HepG2 (cell line): ENCODE results near the gene CCDC178. TPM values are rescaled to one million over a fixed set of nuclear protein-coding genes. Genes with fewer than 3 reads are reported as not detected.

ENCODE experiments used
- ATAC-seq: fragments of 200-7000 bp; cut with Tn5 transposase; 3 replicates; pipeline ENCODE4 v1.9.1; 2020; ENCODE audit warnings: mild to moderate bottlenecking, moderate library complexity
- BruUV-seq: library from RNA; stranded (reverse); fragments of 400-500 nt; replicated peaks from 2 replicates; lab custom pipeline; 2021; lab: Mats Ljungman, UMichigan
- CTCF ChIA-PET: fragments of 300-600 bp; formaldehyde crosslinking; extraction: SDS; loops from one replicate; lab custom pipeline; 2021; ENCODE audit warnings: low total read pairs, inconsistent platforms, low intra/inter-chr PET ratio; lab: Yijun Ruan, JAX
- POLR2A ChIA-PET: fragments of 350-600 bp; sonication (Branson Sonifier 250); formaldehyde crosslinking; loops from one replicate; lab custom pipeline; 2020; ENCODE audit warnings: antibody characterized with exemption, inconsistent platforms; lab: Yijun Ruan, JAX
- DNase-seq: peaks from one replicate; pipeline ENCODE4 v3.0.0-alpha.2; 2015; ENCODE audit warnings: low spot score
- FAIRE-seq: peaks from 3 replicates; lab custom pipeline; 2011; peaks lifted over from hg19 to GRCh38; lab: Jason Lieb, UNC
- H2AFZ ChIP-seq: one replicate; pipeline ENCODE4 v1.6.1; 2011; ENCODE audit warnings: low read length, inconsistent platforms
- H3K27ac ChIP-seq: fragments of 300-600 bp; 3 replicates; pipeline ENCODE4 v1.8.0; 2011; ENCODE audit warnings: mixed run types, mild to moderate bottlenecking, mixed read lengths, low read length, inconsistent platforms; ENCODE audit not compliant: insufficient read depth; ENCODE audit errors: extremely low read length
- H3K27me3 ChIP-seq, 2 experiments: fragments of 200-600 bp in 1 of 2; 2 replicates in 1 of 2; 3 replicates in 1 of 2; pipeline versions ENCODE4 v1.6.0 to v1.8.0; 2011; ENCODE audit warnings: low read length in 2 of 2, mild to moderate bottlenecking in 2 of 2, moderate library complexity in 2 of 2, inconsistent platforms in 1 of 2; ENCODE audit not compliant: insufficient read depth in 2 of 2, control insufficient read depth in 1 of 2
- H3K36me3 ChIP-seq, 2 experiments: fragments of 200-600 bp in 1 of 2; replicated peaks in 1 of 2; 2 replicates in 1 of 2; 3 replicates in 1 of 2; pipeline versions ENCODE4 v1.5.1 to v1.8.0; 2011; ENCODE audit warnings: low read length in 2 of 2, inconsistent platforms in 1 of 2; ENCODE audit not compliant: insufficient read depth in 2 of 2, control insufficient read depth in 1 of 2
- H3K4me1 ChIP-seq: 2 replicates; pipeline ENCODE4 v1.5.1; 2012; ENCODE audit warnings: low read length, inconsistent platforms; ENCODE audit not compliant: insufficient read depth
- H3K4me2 ChIP-seq: 2 replicates; pipeline ENCODE4 v1.6.0; 2011; ENCODE audit warnings: low read depth, low read length, inconsistent platforms
- H3K4me3 ChIP-seq, 3 experiments: fragments of 200-600 bp in 1 of 3; sonication (generic), shearing (Covaris generic) in 1 of 3; replicated peaks in 1 of 3; 2 replicates each; pipeline ENCODE4 v1.5.1; 2011 to 2016; ENCODE audit warnings: low read length in 3 of 3, inconsistent platforms in 2 of 3, low read depth in 2 of 3, mild to moderate bottlenecking in 2 of 3, control low read depth in 1 of 3, mixed read lengths in 1 of 3; ENCODE audit not compliant: insufficient read depth in 1 of 3
- H3K79me2 ChIP-seq: one replicate; pipeline ENCODE4 v1.6.1; 2011; ENCODE audit warnings: low read length, inconsistent platforms; ENCODE audit not compliant: insufficient read depth
- H3K9ac ChIP-seq: 2 replicates; pipeline ENCODE4 v1.6.0; 2011; ENCODE audit warnings: mild to moderate bottlenecking, low read depth, low read length, inconsistent platforms; ENCODE audit not compliant: insufficient read depth
- H3K9me3 ChIP-seq: 2 replicates; pipeline ENCODE4 v1.5.1; 2012; ENCODE audit warnings: mild to moderate bottlenecking, low read length
- H4K20me1 ChIP-seq: 2 replicates; pipeline ENCODE4 v1.6.0; 2011; ENCODE audit warnings: inconsistent platforms, mild to moderate bottlenecking, low read length, moderate library complexity; ENCODE audit not compliant: insufficient read depth
- ESRRA ChIP-seq: sonication (generic); formaldehyde crosslinking; IDR thresholded peaks from 2 replicates; pipeline ENCODE4 v1.5.1; 2020; ENCODE audit warnings: mild to moderate bottlenecking, low read depth, missing genetic modification reagents
- MAFF ChIP-seq: IDR thresholded peaks from 2 replicates; pipeline ENCODE4 v1.6.1; 2011; ENCODE audit warnings: low read depth, low read length, improper control_type of control experiment
- MAFK ChIP-seq, 2 experiments: IDR thresholded peaks in 1 of 2; conservative IDR thresholded peaks in 1 of 2; 2 replicates each; pipeline ENCODE4 v1.6.1; 2011; ENCODE audit warnings: improper control_type of control experiment in 2 of 2, low read length in 2 of 2
- SAP130 ChIP-seq: IDR thresholded peaks from 2 replicates; pipeline ENCODE4 v1.6.1; 2016; ENCODE audit warnings: low read depth
- ZBTB10 ChIP-seq: sonication (generic); formaldehyde crosslinking; IDR thresholded peaks from 2 replicates; pipeline ENCODE4 v1.4.0; 2020; ENCODE audit warnings: missing genetic modification reagents, borderline replicate concordance
- ZFX ChIP-seq: sonication (generic); formaldehyde crosslinking; IDR thresholded peaks from 2 replicates; pipeline ENCODE4 v1.4.0; 2020; ENCODE audit warnings: mild to moderate bottlenecking, low read depth, missing genetic modification reagents, moderate library complexity
- ZNF672 ChIP-seq: sonication (generic); formaldehyde crosslinking; IDR thresholded peaks from 2 replicates; pipeline ENCODE4 v1.8.1; 2022; ENCODE audit warnings: missing genetic modification reagents
- ZNF878 ChIP-seq: sonication (generic); formaldehyde crosslinking; IDR thresholded peaks from 2 replicates; pipeline ENCODE4 v1.8.1; 2023; ENCODE audit warnings: mild to moderate bottlenecking, missing genetic modification reagents, moderate library complexity
- WGBS: methylation state at CpG from one replicate; pipeline ENCODE4 v1.1.6; 2017; ENCODE audit warnings: low lambda C conversion rate; 5-methylcytosine and 5-hydroxymethylcytosine counted together
- in situ Hi-C: cut with HindIII; loops from 2 replicates; pipeline ENCODE4 v1.10.0; 2017; ENCODE audit warnings: low pct_unique_long_range_greater_than_20kb; ENCODE audit not compliant: extremely low pct_ligation_motif_present
- intact Hi-C: fragments of 100-400 bp; cut with micrococcal nuclease; formaldehyde crosslinking; loops from one replicate; pipeline ENCODE4 v1.10.0; 2022; ENCODE audit not compliant: unreplicated experiment
- polyA plus RNA-seq, 8 experiments: library from polyadenylated mRNA; depleted of rRNA in 3 of 8; stranded (reverse) in 7 of 8; unstranded in 1 of 8; fragments of >200 nt; fragmentation: Illumina TruSeq in 4 of 8; extraction: Trizol in 4 of 8; gene quantifications; 2 replicates each; pipeline versions ENCODE4 v1.2.1 to v1.2.3, GENCODE V29; 2011 to 2016; ENCODE audit warnings: low read depth in 4 of 8, missing spikeins in 1 of 8, mixed read lengths in 1 of 8; ENCODE audit not compliant: insufficient read depth in 1 of 8
- total RNA-seq, 5 experiments: library from RNA; depleted of rRNA; stranded (reverse); fragments of >200 nt; fragmentation: Illumina TruSeq; extraction: Trizol; gene quantifications; 2 replicates each; pipeline ENCODE4 v1.2.3, GENCODE V29; 2016; ENCODE audit warnings: low read depth in 1 of 5

Gene CCDC178
- total and polyA plus RNA-seq, 2 of the 13 experiments (the other 11 are each of a cell fraction or from before 2014, with no cell fraction given) = not detected

- Histone ChIP-seq H4K20me1 (no peaks in the 10 kb centered on the region), H3K4me1 (no peaks in the 10 kb centered on the region), H3K27me3 (no peaks in the 10 kb centered on the region), H3K79me2 (no peaks in the 10 kb centered on the region), H3K9me3 (no peaks in the 10 kb centered on the region), H3K4me2 (no peak overlapping the region), H3K36me3 (no peaks in the 10 kb centered on the region), H2AFZ (no peak overlapping the region), H3K27ac (no peak overlapping the region), H3K9ac (no peak overlapping the region), H3K4me3 (no peak overlapping the region)
- FAIRE-seq = no peak
- ChIA-PET POLR2A (no interaction called here), CTCF (no interaction called here)
- TF ChIP-seq MAFF = peak; percentile 84
- no peak for TF ChIP-seq SAP130 (CRISPR knock-in tag)
- no peak for TF ChIP-seq ZBTB10 (CRISPR knock-in tag)
- TF ChIP-seq ZNF672 = no peak
- peak; percentile 68 to 89 for TF ChIP-seq MAFK (conservative IDR thresholded peaks at IDR 0.05 in 1 of 2, IDR thresholded peaks at IDR 0.05 in 1 of 2; ENCODE audit: low read length in 2 of 2)
- no peak for TF ChIP-seq ZNF878 (CRISPR knock-in tag)
- no peak for TF ChIP-seq ESRRA
- TF ChIP-seq ZFX = no peak
- BruUV-seq = no TSS peak
- ATAC-seq = no peak
- no peak for DNase-seq
- intact Hi-C loops = no loop called here
- WGBS = 2% methylated on average over 2 of the region's 2 CpGs
- in situ Hi-C loops = no loop called here
Observed at GRCh38 chr18:33154049-33154448, 286.5 kb downstream of the CCDC178 start.
